Measurements from ENCODE around the gene PI4KA.

Gene PI4KA

GRCh38 chr22:20887375-20887774, 28.8 kb upstream of the PI4KA start:
- TF ChIP-seq CTCF (IDR thresholded peaks at IDR 0.05; ENCODE audit: extremely low read depth, insufficient read depth, missing control alignments), result no peak

DNA sequence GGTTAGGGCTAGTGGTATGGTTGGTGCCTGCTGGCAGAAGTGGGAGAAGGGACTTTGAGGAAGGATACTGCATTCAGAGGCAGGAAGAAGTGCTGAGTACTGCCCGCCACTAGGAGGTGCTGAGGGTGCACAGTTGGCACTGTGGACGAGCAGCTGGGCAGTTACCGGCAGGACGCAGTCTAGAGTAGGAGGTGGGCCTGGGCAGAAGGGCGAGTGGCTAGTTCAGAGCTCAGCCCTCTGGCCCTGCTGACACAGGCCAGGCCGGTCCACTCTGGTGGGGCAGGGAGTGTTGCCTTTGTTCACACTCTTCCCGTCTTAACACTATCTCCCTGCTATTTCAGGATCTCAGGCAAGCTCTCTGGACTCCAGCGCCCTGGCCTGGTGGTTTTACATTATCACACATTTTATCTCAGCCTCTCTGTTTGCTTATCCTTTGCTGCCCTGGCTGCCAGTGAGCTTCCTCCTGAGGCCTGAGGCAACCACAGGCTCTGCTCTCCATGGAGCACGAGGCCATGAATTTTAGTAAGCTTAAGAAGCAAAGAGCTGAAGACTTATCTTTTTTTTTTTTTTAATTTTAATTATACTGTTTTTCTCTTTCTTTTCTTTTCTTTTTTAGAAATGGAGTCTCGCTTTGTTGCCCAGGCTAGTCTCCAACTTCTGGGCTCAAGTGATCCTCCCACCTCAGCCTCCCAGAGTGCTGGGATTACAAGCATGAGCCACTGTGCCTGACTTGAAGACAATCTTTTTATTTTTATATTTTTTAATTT, 27.1 kb upstream of the PI4KA start:
- peak; percentile 75 for DNase-seq (ENCODE audit: low spot score)
- in situ Hi-C loops (cut with MboI; ENCODE audit: low pct_unique_long_range_greater_than_20kb, low sequenced_read_pairs, unreplicated experiment), result no loop called here
- peak; percentile 92 for TF ChIP-seq CTCF (IDR thresholded peaks at IDR 0.05; ENCODE audit: extremely low read depth, insufficient read depth, missing control alignments)

More at GRCh38 chr22:20887375-20887774, 28.8 kb upstream of the PI4KA start:
- no peak for DNase-seq (ENCODE audit: low spot score)
- in situ Hi-C loops (cut with MboI; ENCODE audit: low pct_unique_long_range_greater_than_20kb, low sequenced_read_pairs, unreplicated experiment), result no loop called here

DNA sequence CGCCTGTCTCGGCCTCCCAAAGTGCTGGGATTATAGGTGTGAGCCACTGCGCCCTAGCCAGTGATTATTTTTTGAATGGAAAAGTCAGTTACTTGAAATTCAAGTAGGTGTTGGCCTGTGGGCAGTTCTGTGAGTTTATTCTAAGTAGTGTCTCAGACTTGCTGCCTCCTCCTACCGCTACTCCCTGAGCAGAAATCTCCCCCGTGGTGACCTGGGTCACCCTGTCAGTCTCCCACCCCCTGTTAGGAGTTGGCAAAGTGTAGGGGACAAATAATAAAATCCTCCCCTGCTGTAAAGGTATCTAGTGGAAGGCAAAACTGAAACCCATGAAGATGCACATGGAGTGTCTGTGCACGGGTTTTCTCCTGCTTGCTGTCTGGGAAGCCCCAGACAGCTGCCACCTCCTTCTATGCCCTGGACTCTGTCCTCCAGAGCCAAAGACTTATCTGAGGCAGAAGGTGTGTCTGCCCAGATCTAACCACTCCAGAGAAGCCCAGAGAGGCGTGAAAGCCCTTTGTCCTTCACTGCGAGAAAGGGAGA, 26.5 kb upstream of the PI4KA start:
- DNase-seq (ENCODE audit: low spot score), result no peak
- in situ Hi-C loops (cut with MboI; ENCODE audit: low pct_unique_long_range_greater_than_20kb, low sequenced_read_pairs, unreplicated experiment), result no loop called here

DNA sequence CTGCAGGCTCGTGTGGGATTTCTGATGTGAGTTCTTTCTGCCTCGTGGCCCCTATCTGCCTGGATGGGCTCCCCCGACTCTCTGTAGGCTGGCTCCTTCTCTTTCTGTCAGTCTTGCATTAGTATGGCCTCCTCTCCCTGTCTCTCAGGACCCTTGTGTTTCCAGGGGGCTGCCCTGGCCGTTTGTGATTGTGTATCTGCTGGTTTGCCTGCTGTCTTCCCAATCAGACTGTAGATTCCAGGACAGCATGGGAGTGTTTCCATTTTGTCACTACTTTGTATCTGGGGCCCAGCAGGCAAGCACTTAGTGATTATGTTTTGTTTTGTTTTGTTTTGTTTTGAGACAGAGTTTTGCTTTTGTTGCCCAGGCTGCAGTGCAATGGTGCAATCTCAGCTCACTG, 25.8 kb upstream of the PI4KA start:
- no peak for DNase-seq (ENCODE audit: low spot score)
- in situ Hi-C loops (cut with MboI; ENCODE audit: low pct_unique_long_range_greater_than_20kb, low sequenced_read_pairs, unreplicated experiment), result no loop called here
- no peak for TF ChIP-seq CTCF (IDR thresholded peaks at IDR 0.05; ENCODE audit: extremely low read depth, insufficient read depth, missing control alignments)

More for the DNA sequence above, 26.5 kb upstream of the PI4KA start:
- no peak for TF ChIP-seq CTCF (IDR thresholded peaks at IDR 0.05; ENCODE audit: extremely low read depth, insufficient read depth, missing control alignments)

- TF ChIP-seq CTCF (IDR thresholded peaks at IDR 0.05; ENCODE audit: extremely low read depth, insufficient read depth, missing control alignments), result no peak
- in situ Hi-C loops (cut with MboI; ENCODE audit: low pct_unique_long_range_greater_than_20kb, low sequenced_read_pairs, unreplicated experiment), result no loop called here
- no peak for DNase-seq (ENCODE audit: low spot score)
These were observed 24.2 kb upstream of the PI4KA start for GRCh38 chr22:20882855-20883254.

DNA sequence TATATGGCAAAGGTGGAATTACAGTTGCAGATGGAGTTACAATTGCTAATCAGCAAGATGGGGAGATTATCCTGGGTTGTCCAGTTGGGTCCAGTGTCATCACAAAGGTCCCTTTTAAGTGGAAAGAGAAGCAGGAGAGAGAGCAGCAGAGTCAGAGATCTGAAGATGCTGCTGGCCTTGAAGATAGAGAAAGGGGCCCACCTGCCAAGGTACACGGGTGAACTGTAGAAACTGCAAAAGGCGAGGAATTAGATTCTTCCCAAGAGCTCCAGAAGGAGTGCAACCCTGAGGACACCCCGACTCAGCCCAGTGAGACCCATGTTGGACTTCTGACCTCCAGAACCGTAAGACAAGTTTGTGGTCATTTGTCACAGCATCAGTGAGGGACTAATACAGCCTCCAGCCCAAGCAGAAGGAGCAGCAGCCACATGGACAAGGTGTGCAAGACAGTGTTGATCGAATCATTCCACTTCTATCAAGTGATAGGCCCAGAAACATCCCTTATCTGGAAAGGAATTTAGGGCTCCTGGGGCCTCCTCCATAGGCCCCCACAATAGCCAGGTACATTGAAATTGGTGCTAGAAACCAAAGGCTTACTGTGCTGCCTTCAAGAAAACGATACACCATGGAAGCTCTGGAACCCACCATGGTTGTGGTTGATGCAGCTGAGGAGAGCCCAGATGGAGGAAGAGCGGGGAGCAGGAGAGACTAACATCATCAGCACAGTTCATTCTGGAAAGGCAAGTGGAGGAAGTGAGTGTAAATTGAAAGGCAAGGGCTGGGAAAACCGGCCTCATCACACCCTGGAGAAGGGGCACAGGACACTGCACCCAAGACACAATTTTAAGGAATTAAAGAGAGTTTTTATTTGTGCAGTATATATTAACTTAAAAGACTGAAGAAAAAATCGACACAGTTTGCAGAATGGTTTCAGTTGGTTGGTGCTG, 23.5 kb upstream of the PI4KA start:
- no peak for DNase-seq (ENCODE audit: low spot score)
- no peak for TF ChIP-seq CTCF (IDR thresholded peaks at IDR 0.05; ENCODE audit: extremely low read depth, insufficient read depth, missing control alignments)
- in situ Hi-C loops (cut with MboI; ENCODE audit: low pct_unique_long_range_greater_than_20kb, low sequenced_read_pairs, unreplicated experiment), result no loop called here

Measured in GM13977 (cell line).